NCI-H2196 treated with DMSO at 0.1 percent for 48 hours (cell line): ENCODE data around the gene TACC2.

Source experiments
- DNase-seq: peaks from one replicate; lab custom pipeline; 2025; ENCODE audit not compliant: unreplicated experiment; lab: John Stamatoyannopoulos, UW

The TACC2 gene

DNA sequence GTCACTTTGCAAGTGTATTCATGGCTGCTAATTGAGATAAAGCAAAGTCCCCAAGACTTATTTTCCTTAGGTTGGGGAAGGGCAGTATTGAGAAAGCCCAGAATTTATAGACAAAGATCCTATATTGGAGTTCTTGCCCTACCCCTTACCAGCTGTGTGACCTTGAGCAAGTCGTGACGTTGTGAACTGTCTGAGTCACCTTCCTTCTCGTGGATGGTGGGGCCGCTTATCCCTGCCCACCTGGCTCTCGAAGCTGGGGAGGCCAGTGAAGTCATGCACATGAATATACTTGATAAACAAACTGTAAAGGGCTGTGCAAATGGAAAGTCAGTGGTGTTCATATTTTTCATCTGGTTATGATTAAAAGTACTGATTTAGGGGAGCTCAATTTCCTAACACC is 127.4 kb downstream of the TACC2 start:
- no peak for DNase-seq

DNA sequence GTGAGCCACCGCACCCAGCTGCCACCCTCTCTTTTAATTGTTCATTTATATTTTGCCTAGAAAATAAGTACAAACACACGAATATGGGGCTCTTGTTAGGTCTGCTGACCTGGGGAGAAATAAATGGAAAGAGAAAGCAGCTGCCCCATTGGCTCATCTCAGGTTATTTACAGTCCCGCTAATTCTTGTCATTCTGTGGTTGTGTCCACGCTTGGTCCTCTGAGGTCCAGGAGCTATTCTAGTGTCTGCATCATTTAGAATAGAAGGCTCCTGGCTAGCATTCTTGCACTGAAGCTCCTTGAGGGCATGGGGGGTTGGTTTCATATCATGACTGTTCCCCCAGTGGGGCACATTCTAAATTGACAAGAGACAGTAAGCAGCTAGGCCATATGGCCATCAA is 128.5 kb downstream of the TACC2 start:
- DNase-seq: no peak

DNA sequence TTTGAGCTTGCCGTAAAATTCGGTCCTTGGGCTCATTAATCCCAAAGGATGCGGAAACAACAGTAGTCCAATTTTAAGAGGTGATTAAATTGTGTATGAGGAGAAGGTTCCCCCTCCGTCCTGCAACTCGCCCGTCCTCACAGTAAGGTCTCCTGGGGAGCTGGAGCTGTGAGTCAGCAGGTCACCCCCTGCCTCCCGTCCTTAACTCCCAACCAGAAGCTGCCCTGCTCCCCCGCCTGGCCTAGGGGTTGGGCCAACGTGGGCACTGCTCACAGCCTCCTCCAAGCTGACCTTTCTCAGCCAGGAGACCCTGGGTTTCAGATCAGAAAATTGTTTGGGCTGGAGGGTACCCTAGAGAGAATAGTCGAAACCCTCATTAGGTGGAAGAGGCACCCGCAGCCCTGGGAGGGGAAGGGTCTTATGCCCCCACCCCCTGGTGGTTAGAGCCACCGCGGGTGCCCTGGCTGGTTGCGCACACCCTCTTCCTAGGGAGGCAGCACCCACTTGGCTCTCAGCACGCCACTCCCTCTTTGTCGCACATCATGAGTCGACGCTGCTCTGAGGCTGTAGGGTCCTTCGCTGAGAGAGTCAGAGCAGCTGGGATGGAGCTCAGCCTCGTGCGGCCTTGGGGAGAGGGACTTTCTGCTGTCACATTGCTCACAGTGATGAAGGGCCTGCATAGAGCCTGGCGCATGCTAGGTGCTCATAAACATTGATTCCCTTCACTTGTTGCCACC is 131.2 kb downstream of the TACC2 start:
- no peak for DNase-seq

DNA sequence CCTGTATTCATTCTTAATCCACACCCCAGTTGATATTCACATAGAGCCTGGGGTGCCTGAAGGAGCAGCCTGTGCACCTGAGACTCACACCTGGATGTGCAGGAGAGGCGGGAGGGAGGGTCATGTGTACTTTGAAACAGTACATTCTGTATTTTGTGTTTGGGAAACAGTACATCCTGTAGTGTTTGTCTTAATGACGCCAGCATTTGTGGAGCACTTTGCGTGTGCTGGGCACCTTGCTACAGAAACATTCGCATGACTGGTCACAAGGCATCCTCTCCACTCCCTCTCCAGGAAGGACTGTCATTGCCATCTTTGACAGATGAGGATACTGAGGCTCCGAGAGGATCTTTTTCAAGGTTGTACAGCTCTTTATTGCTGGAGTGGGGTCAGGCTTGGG is 132.1 kb downstream of the TACC2 start:
- peak; percentile 51 for DNase-seq

DNA sequence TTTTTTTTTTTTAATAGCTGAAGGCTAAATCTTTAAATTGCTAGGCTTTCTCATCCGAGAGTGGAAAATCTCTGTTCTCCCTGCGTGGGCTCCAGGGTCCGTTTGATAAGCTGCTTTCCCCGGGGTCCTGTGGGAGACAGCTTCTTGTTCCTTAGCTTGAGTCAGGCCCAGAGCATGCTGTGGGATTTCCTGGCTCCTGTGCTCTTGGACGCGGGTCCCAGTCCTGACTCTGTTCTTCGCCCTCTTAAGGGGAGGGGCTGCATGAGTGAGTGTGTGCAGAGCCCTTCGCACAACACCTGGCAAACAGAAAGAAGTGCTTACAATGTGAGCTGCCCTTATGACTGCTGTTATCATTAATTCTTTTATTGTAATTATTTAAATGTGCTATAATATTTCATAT is 133.5 kb downstream of the TACC2 start:
- DNase-seq: no peak

DNA sequence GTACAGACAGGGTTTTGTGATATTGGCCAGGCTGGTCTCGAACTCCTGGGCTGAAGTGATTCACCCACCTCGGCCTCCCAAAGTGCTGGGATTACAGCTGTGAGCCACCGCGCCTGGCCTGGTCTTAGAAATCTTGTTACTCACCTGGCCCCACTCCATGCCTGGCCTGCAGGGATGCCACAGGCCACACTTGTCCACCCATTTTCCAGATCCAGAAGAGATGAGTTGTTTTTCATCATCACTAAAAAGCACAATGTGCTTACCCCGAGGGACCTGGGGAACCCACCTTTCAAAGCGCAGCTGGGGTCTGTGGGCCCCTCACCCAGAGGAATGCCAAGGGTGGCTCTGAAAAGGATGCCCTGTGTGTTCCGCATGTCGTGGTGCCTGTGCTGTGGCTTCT is 134.2 kb downstream of the TACC2 start:
- no peak for DNase-seq

DNA sequence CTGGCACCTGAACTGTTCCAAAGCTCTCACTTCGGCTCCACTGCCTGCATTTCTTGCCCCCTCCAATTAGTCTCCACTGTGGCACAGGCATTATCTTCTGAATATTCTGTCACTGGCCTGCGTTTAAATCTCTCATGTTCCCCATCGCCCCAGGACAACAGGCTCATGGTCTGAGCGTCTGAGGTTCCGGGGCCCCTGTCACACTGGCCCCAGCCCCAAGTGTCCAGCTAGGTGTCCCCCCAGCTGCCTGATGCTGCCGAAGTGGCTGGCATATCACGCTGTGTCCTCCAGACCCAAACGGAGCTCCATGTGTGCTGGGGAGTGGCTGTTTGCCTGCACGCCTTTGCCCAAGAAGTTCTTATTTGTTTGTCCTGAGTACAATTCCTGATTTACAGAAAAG is 135.4 kb downstream of the TACC2 start:
- DNase-seq: no peak

DNA sequence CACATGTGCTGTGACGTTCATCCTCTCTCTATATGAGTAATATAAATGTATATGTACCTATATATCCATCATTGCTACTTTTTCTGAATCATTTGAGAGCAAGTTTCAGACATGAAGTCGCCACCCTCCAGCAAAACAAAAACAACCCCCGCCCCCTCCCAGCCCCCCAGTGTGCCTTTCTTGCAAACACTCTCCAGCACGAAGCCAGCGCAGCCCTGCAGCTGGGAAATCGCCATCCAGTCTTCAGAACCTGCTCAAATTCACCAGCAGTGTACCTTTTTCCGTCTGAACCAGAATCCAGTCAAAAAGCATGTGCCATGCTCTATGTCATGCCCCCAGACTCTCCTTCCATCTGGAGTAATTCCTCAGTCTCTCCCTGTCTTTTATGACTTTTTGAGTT is 135.8 kb downstream of the TACC2 start:
- DNase-seq: no peak

DNA sequence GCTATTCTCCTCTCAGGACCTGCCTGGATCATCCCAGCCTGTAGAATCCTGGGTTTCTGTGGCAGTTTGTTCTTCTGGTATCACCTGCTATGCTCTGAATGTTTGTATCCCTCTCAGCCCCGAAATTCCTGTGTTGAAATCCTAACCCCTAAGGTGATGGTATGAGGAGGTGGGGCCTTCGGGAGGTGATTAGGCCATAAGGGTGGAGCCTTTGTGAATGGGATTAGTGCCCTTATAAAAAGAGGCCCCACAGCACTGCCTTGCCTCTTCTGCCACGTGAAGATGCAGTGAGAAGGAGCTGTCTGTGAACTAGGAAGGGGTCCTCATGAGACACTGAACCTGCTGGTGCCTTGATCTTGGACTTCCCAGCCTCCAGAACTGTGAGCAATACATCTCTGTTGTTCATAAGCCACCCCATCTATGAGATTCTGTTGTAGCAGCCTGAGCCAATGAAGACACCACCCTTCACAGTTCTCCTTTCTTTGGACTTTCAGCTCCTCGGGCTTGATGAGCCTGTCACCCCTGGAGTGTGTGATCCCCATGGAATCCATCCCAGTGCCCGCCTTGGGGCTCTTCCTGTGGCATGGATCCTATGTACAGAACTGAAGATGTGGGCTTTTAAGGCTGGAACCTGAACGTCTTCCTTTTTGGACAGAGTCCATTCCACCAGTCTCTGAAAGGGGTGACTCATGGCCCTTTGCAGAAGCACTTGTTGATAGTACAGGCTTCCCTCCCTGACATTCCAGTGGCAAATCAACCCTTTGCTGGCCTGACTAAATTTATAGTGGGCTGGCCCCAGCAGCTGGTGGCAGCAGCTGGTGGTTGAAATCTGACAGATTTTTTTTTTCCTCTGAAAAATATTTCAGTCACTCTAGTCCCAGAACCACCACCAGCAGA is 138.0 kb downstream of the TACC2 start:
- DNase-seq: no peak

DNA sequence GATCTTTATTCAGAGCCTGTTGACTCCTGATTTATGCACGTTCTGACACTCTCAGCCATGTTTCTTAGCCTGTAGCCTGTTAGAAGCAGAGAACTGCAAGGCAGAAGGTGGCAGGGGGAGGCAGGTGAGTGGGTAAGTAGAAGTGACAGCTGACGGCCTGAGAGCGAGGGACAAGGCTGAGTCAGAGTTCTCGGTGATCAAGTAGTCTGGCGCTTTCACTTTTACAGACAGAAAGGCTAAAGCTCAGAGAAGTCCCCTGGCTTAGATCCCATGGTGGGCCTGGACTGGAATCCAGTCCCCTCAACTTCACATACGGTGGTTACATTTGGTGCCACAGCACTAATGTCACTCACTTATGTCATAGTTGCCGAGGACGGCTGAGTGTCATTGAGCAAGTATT is 139.0 kb downstream of the TACC2 start:
- no peak for DNase-seq

DNA sequence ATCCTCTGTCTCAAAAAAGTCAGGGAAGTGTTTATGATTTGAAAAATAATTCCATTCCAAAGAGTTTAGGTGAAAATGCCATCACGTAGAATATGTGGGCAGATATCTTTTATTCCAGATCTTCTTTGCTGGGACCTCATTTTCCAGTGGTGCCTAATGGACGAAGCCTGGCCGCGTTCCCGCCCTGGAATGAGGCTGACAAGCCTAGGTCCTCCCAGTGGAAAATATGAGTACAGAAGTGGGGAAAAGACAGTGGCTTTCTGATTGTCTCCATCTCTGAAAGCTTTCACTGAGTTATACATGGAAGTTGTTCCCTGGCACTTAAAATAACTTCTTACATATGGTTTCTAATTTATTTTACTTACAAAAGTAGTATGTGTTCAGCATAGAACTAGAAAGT is 139.4 kb downstream of the TACC2 start:
- no peak for DNase-seq

DNA sequence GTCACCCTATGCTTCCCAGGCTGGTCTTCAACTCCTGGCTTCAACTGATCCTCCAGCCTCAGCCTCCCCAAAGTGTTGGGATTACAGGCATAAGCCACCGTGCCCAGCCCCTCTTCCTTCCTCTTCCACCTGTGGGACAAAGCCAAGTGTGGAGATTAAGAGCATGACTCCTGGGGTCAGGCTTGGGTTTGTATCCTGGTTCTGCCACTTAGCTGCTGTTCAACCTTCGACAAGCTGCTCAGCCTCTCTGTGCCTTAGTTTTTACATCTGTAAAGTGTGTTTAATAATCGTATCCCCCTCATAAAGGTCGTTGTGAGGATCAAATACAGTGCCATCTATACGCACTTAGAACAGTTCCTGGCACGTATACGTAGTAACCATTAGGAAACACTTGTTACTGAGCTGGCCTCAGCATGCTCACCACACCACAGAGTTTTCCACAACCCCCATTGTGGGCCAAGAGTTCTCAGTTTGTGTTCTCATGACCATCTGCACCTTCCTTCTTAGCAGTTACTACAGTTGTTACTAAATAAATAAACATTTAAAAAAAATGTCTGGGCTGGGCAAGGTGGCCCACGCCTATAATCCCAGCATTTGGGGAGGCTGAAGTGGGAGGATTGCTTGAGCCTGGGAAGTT is 141.6 kb downstream of the TACC2 start:
- DNase-seq: no peak

DNA sequence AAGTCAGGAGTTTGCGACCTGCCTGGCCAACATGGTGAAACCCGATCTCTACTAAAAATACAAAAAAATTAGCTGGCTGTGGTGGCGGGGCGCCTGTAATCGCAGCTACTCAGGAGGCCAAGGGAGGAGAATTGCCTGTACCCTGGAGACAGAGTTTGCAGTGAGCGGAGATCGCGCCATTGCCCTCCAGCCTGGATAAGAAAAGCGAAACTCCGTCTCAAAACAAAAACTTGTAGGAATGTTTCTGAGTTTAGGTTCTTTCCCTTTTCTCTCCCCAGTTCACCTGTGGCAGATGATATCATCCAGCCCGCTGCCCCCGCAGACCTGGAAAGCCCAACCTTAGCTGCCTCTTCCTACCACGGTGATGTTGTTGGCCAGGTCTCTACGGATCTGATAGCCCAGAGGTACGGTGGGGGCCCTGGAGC is 143.4 kb downstream of the TACC2 start:
- no peak for DNase-seq

DNA sequence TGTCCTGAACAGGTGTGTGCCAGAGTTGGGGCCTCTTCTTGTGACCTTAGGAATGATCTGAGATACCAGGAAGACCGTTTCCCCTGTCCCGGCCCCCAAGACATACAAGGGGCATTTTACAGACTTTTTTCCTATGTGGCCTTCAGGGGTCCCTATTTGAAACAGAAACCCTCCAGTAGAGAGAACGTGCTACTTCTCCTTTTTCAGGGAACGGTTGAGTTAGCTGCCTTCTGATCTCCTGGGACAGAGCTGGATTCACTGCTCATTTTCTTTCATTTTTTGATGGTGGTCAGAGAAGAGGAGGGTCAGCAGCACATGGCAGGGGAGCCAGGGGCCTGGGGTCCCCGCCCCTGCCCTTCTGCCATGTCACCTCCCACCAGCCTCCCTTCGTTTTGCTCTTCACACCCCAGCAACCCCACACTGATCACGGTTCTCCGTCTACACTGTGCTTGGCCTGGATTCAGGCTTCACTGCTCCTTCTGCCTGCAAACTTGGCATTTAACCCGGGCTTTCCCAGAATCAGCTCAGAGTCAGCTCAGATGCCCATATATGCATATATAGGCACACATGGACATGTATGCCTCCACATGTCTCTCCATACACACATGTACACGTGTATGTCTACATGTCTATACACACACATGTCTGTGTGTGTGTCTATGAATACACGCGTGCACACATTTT is 144.1 kb downstream of the TACC2 start:
- no peak for DNase-seq

DNA sequence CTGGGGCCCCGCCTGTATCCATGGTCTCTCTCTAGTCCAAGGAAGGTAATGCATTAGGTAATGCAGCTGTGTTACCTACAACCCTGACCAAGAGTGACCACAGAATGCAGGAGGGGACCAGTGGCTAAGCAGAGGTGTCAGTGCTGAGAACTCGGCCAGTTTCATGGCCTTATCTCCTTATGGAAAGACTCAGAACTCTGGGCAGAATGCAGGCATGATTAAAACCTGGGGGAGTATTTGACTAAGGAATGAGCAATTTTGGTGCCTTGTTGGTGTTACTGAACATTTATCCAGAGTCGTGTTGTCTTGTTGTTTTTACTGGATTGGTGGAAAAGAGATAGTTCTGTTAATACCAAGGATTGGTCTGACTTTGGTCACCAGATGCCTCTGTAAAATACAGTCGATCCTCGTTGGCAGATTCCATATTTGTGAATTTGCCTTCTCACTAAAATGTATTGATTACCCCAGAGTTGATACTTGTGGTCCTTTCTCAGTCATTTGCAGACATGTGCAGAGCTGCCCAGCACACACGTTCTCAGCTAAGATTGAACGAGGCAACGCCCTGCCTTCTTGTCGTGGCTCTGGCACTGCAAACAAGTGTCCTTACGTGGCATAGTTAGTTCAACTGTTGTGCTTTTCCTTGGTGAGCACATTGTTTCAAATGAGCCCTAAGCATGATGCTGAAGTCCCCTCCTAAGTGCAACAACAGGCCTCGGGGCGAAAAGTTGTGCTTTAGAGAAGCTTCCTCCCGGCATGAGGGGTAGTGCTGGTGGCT is 146.5 kb downstream of the TACC2 start:
- no peak for DNase-seq

DNA sequence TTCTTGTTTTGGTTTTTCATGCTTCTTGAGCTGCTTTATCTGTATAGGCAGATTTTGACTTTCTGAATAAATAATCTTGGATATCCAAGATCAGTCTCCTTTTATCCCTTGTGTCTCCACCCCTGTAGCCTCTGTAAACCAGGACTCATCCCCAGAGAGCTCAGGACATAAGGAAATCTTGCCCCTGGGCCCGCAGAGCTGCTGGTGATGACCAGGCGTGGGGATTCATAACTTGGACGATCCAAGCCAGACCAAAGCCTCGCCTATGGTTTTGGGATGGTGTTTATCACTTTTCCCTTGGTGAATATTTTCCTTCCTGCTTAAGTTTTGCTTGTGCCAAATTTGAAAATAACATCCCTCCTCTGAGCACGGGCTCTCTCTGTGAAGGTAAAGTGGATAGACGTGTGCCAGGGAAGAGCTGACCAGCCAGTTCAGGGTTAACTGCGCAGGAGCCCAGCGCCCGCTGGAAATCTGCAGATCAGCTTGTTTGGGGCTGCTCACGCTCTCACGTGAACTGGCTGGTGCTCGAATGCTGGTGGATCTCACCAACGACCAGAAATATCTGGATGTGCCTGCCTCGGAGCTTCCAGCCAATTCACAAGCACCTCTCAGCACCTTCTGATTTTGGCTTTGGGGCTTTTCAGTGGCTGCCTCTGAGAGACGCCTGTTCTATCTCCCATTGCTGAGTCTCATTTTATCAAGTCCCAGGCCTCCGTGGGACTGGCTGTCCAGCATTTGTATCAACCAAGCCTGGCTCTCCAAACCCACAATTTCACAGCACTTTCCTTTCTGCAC is 150.1 kb downstream of the TACC2 start:
- DNase-seq: no peak

DNA sequence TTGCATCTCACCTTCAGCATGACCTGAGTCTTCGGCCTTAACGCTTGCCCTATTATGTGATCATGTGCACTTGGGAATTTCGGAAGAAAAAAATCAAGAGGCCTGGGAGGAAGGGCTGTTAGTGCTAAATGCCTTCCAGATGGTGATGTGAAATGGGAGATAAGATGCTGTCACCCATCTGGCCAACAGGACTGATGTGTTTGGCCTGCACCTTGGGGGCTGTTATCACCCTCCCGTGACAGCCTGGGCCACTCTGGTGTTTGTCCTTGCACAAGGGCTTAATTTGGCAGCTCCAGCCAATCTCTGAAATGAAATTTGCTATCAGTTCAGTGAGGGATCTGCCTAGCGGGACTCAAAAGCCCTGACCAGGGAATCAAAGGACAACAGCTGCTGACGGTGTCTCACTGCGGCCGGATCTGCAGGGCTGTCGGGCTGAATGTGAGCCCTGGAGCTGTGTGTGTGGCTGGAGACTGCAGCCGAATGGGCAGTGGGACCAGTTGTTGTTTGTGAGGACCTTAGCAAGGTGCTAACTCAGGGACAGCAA is 150.7 kb downstream of the TACC2 start:
- DNase-seq: no peak

DNA sequence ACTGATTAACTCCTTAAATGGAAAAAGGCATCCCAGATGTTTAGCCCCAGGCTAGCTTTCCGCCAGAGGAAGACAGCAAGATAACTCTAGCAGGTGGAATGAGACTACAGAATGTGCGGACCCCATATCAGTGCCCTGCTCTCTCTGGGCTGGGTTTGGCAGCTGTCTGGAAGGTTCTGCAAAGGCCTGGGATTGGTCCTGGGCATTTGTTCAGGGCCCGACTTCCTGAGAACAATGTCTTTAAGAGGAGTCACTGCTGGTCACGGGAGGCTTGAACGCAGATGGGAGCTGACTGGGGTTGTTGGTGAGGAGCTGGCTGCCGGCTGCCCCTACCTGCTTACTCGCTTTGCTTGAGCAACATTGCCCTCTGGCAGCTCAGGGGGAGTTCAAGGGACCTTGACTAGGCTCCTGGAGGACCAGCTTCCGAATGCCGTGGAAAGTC is 151.5 kb downstream of the TACC2 start:
- no peak for DNase-seq

DNA sequence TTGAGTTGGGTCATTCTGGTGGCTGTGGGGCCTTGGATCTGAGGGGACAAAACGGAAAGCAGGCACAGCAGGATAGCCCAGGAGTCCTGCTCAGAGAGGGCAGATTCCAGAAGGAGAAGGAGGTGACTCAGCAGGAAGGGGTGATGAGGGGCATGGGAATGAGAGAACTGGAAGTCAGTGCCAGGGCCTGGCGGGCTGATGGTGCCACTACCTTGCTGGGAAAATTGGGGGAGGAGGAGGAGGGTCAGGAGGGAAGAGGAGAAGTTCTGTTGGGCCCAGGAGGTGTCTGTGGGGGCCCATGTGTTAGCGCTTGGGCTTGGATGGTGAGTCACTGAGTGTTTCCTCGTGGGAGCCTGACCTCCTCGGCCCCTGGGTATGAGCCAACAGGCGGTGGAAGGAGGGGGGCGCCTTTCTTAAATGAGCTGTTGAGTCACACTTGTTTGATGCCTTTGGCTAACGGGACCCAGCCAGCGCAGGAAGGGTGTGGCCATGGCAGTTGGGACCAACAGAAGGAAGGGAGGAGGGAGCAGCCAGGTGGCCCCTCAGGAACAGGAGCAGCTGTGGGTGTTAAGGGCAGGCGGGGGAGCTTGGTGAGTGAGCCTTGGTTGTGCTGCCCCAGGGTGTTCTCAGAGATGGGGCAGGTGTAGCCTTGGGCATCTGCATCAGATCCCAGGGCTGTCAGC is 152.1 kb downstream of the TACC2 start:
- DNase-seq: no peak
